Astrocyte of the cerebellum (primary cell): ENCODE measurements around the gene BZW1.

Source experiments
- DNase-seq: peaks from one replicate; pipeline ENCODE4 v3.0.0-alpha.2; 2011; ENCODE audit warnings: low read depth
- H3K4me3 ChIP-seq: 2 replicates; pipeline ENCODE4 v1.5.1; 2011; ENCODE audit warnings: mild to moderate bottlenecking, low read depth, low read length, moderate library complexity
- in situ Hi-C: cut with HindIII; loops from 2 replicates; pipeline ENCODE4 v1.10.0; 2017; ENCODE audit warnings: low sequenced_read_pairs
- TF ChIP-seq, protein P1 (sequence below): IDR thresholded peaks from 2 replicates; pipeline ENCODE4 v1.5.1; 2012; ENCODE audit warnings: low read length, low read depth, moderate library complexity, mild to moderate bottlenecking; ENCODE audit errors: missing control alignments

The BZW1 gene

DNA sequence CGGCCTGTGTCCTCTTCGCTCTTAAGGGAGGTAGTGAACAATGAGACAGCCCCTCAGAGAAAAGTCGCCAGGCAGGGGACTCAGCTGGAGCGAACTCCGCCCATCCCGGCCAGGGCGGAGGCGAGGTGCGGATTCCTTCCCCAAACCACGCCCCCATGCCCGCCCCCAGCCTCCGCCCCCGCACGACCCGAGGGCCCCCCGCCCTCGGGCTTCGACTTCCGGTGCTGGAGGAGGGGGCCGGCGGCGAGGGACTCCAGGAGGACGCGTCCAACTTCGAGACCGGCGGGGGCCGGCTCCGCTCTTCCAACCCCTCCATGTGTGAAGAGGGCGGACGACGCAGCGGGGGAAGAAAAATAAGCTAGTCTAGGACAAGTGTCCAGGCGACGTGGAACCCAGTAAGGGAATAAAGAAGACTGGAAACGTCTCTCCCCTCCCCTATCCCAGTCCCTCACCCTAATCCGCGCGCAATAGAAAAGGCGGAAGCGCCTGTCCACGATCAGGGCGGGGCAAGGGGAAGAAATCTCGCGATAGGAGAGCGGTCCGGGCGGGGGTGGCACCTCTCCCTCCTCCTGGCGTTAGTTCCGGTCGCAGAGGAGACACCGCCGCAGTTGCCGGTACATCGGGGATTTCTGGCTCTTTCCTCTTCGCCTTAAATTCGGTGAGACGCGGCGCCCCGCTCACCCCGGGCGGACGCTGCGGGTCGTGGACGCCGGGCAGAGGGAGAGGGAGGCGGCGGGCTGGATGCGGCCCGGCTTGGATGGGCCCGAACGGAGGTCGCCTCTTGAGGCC is at the start of gene BZW1:
Gene BZW1 (plus strand): TSS at position 578 of the 789 bp plus-strand sequence. CDS start 1,308 bp downstream, outside the sequence.
- TF ChIP-seq, protein P1, sequence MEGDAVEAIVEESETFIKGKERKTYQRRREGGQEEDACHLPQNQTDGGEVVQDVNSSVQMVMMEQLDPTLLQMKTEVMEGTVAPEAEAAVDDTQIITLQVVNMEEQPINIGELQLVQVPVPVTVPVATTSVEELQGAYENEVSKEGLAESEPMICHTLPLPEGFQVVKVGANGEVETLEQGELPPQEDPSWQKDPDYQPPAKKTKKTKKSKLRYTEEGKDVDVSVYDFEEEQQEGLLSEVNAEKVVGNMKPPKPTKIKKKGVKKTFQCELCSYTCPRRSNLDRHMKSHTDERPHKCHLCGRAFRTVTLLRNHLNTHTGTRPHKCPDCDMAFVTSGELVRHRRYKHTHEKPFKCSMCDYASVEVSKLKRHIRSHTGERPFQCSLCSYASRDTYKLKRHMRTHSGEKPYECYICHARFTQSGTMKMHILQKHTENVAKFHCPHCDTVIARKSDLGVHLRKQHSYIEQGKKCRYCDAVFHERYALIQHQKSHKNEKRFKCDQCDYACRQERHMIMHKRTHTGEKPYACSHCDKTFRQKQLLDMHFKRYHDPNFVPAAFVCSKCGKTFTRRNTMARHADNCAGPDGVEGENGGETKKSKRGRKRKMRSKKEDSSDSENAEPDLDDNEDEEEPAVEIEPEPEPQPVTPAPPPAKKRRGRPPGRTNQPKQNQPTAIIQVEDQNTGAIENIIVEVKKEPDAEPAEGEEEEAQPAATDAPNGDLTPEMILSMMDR: no peak
- H3K4me3 ChIP-seq: peak within 1 kb of the TSS; percentile 78
- peak; percentile 92 for DNase-seq
- in situ Hi-C loops: no loop called here

DNA sequence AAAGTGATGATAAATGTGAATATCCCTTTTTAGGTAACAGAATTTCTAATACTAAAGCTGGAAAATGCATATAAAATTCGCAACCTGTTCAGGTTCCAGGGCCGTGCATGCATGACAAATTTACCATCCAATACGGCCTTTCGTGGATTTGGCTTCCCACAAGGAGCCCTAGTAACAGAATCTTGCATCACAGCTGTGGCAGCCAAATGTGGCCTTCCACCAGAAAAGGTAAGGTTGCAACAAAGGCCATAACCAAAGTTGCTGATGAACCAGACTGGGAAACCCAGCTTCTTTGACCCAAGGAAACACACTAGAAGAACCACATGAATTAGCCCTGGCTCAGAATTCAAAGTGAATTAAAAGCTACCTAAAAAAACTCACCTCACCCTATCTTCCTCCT is 49.6 kb upstream of the BZW1 start:
- in situ Hi-C loops: no loop called here
- DNase-seq: no peak
- TF ChIP-seq, protein P1: no peak
- no peak overlapping the region for H3K4me3 ChIP-seq

DNA sequence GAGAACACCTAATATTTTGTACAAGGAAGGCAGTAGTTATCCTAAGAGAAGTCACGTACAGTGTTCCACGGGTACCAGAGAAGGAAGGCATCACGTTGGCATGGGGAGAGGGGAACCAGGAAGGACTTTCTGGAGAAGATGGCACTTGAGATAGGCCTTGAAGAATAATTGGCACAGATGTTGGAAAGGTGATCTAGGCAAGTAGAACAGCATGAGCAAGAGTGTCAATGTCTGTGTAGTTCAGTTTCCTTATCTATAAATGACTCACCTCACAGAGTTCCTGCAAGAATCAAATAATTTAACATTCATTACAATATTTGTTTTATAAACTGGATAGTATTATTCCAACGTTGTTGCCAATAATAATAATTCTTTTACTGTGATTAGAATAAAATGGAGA is 48.3 kb upstream of the BZW1 start:
- no peak for DNase-seq
- TF ChIP-seq, protein P1: no peak
- in situ Hi-C loops: no loop called here
- H3K4me3 ChIP-seq: no peak overlapping the region

DNA sequence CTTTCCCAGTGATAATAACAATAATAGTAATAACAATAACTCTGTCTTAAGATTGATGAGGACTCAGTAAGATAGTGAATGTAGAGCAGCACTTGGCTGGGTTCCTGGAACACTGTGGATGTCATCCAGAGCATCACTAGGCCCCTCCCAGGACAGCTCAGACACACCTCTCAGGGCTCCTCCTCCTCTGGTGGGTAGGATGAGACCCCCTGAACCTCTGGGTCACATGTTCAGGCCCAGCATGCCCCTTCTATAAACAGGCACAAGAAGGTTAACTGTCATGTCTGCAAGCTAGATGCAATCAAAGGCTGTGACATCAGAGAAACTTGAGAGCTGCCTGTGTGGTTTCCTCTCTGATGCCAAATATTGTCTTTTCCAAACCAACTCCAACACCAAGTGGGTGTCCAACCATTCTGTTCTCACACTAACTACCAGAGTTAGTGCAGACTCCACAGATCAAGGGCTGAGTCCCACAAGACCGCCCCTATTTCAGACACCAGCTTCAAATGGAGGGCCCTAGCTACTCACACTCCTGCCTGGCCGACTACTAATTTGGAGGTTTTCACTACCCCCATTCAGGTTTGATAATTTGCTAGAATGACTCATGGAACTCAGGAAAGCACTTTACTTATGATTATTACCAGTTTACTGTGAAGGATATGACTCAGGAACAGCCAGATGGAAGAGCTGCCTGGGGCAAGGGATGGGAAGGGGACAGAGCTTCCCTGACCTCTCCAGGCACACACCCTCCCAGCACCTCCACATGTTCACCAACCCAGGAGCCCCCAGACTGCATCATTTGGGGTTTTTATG is 46.4 kb upstream of the BZW1 start:
- peak; percentile 96 for DNase-seq
- in situ Hi-C loops: no loop called here
- TF ChIP-seq, protein P1: no peak
- no peak overlapping the region for H3K4me3 ChIP-seq

DNA sequence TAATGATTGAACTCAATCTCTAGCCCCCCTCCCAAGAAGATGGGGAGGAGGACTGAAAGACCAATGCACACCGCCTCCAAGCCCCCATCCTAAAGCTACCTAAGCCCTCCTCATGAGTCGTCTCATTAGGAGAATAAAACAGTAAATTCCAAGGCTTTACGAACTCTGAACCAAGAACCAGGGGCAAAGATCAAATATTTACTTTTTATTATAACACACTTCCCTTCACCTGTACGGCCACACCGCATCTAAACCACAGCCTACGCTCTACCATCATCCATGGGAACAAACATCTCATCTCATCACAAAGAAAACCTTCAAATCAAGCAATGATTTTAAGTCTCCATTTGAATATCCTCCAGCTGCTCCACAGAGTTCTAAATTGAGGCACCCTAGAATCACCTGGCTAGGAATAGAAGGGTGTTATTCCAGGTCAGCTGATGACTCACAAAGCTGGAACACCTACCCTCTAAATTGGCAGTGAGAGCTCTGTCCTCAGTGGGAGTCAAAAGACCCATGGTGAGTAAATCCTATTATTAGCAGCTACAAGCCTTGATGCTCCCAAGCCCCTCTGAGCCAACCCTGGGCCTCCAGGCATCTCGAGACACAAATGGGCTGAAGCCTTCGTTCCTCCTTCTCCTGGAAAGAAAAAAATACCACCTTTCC is 45.6 kb upstream of the BZW1 start:
- H3K4me3 ChIP-seq: no peak overlapping the region
- in situ Hi-C loops: no loop called here
- TF ChIP-seq, protein P1: no peak
- DNase-seq: no peak

DNA sequence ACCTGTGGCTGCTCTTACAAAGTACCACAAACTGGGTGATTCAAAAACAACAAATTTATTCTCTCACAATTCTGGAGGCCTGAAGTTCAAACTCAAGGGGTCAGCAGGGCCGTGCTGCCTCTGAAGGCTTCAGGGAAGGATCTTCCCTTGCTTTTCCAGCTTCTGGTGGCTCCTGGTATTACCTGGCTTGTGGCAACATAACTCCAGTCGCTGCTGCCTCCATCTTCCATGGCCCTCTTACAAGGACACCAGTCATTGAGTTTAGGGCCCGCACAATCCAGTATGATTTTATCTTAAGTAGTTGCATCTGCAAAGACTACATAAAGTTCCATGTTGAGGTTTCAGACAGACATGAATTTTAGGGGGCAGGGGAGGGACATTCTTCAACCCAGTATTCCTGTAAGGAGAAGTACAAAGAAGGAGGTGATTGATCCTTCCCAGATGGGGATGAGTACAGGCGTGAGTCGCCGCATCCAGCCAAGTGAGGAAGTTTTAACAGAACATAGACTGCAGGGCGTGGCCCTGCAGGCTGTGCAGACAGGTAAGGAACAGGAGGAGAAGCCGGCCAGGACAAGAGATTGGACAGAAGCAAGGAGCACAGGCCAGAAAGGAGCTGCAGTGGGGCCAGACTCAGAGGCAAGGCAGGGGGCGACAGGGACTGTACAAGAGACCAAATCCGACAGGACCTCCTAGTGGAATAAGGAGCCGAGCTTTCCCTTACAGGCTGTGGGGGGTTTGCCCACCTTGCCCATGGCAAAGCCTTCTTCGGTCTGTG is 44.4 kb upstream of the BZW1 start:
- in situ Hi-C loops: no loop called here
- H3K4me3 ChIP-seq: no peak overlapping the region
- TF ChIP-seq, protein P1: no peak
- no peak for DNase-seq
